Measurements from ENCODE around the gene HSFX2.
"Not testable (repeated sequence)": the region's sequence is repeated elsewhere in the genome, so short reads cannot be mapped to it uniquely, and the experiment has no call there.

HSFX2 gene

GRCh38 chrX:149563359-149563758 is 31.8 kb downstream of the HSFX2 start:
- TF ChIP-seq CTCF (IDR thresholded peaks at IDR 0.05; ENCODE audit: borderline replicate concordance, extremely low read depth, low read length, poor library complexity, severe bottlenecking) (no peak), EZH2 (IDR thresholded peaks at IDR 0.05; ENCODE audit: borderline replicate concordance, low read depth, low read length, severe bottlenecking) (no peak)
- no peak overlapping the region for H3K4me2 ChIP-seq (ENCODE audit: insufficient read depth, low read length)

GRCh38 chrX:149555251-149555650 is 39.9 kb downstream of the HSFX2 start:
- not testable (repeated sequence) for H3K4me2 ChIP-seq (ENCODE audit: insufficient read depth, low read length); H2AFZ ChIP-seq (ENCODE audit: low read depth, low read length); H3K9ac ChIP-seq (ENCODE audit: low read depth, low read length); H3K27ac ChIP-seq (ENCODE audit: low read length); H4K20me1 ChIP-seq (ENCODE audit: insufficient read depth, low read length); H3K9me3 ChIP-seq (ENCODE audit: insufficient read depth, low read length, severe bottlenecking); H3K4me3 ChIP-seq (ENCODE audit: low read depth in 1 of 2, low read length in 2 of 2); DNase-seq; H3K27me3 ChIP-seq (ENCODE audit: insufficient read depth, low read length, poor library complexity); H3K4me1 ChIP-seq (ENCODE audit: insufficient read depth, low read length); ATAC-seq (ENCODE audit: insufficient read depth, low read depth); H3K79me2 ChIP-seq (ENCODE audit: insufficient read depth, low read length); H3K36me3 ChIP-seq (ENCODE audit: insufficient read depth, low read length)

More at GRCh38 chrX:149563359-149563758, 31.8 kb downstream of the HSFX2 start:
- Histone ChIP-seq H2AFZ (ENCODE audit: low read depth, low read length) (no peak overlapping the region), H3K9ac (ENCODE audit: low read depth, low read length) (no peak overlapping the region), H3K9me3 (ENCODE audit: insufficient read depth, low read length, severe bottlenecking) (no peaks in the 10 kb centered on the region), H3K36me3 (ENCODE audit: insufficient read depth, low read length) (no peaks in the 10 kb centered on the region), H3K4me1 (ENCODE audit: insufficient read depth, low read length) (no peaks in the 10 kb centered on the region), H3K27ac (ENCODE audit: low read length) (no peak overlapping the region), H3K4me3 (ENCODE audit: low read depth in 1 of 2, low read length in 2 of 2) (no peak overlapping the region), H4K20me1 (ENCODE audit: insufficient read depth, low read length) (no peaks in the 10 kb centered on the region), H3K27me3 (ENCODE audit: insufficient read depth, low read length, poor library complexity) (no peaks in the 10 kb centered on the region), H3K79me2 (ENCODE audit: insufficient read depth, low read length) (no peaks in the 10 kb centered on the region)
- DNase-seq (no peak), ATAC-seq (ENCODE audit: insufficient read depth, low read depth) (no peak)

GRCh38 chrX:149551939-149552248 is 43.2 kb downstream of the HSFX2 start:
- not testable (repeated sequence) for H3K4me2 ChIP-seq (ENCODE audit: insufficient read depth, low read length); DNase-seq; H3K79me2 ChIP-seq (ENCODE audit: insufficient read depth, low read length); ATAC-seq (ENCODE audit: insufficient read depth, low read depth); H3K27me3 ChIP-seq (ENCODE audit: insufficient read depth, low read length, poor library complexity); H3K4me1 ChIP-seq (ENCODE audit: insufficient read depth, low read length); H3K4me3 ChIP-seq (ENCODE audit: low read depth in 1 of 2, low read length in 2 of 2); H2AFZ ChIP-seq (ENCODE audit: low read depth, low read length); H3K9ac ChIP-seq (ENCODE audit: low read depth, low read length); H3K27ac ChIP-seq (ENCODE audit: low read length); H3K36me3 ChIP-seq (ENCODE audit: insufficient read depth, low read length); H4K20me1 ChIP-seq (ENCODE audit: insufficient read depth, low read length); H3K9me3 ChIP-seq (ENCODE audit: insufficient read depth, low read length, severe bottlenecking)

DNA sequence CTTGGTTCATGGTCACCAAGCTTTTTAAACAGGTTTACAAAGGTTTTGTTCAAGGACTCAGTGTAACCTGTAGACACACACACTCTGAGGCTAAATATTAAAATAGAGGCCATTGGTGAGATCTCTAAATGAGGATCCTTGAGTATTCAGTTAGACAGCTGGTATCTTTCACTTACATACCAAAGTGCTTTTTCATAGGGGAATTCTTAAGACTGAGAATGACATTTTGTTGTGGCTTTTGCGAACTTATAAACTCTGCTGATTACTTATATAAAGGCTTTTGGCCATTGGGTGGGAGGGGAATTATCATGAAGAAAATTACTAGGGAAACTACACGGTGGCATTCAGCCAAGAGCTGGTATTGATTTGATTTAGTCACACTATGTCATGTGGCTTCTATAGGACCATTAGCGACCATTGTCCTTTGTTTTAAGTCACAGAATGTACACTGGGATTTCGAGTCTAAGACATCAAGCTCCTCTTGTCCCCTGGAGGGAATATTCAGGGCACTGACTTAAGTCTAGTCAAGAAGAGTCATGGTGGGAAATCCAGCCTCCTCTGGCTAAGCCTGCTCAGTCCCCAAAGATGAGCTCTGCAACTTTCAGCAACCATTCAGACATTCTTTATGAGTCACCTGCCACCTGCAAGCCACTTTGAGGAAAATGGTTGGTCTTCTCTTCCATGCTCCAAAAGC is 43.7 kb downstream of the HSFX2 start:
- H3K27me3 ChIP-seq (ENCODE audit: insufficient read depth, low read length, poor library complexity); H3K4me1 ChIP-seq (ENCODE audit: insufficient read depth, low read length); H3K79me2 ChIP-seq (ENCODE audit: insufficient read depth, low read length); H3K9ac ChIP-seq (ENCODE audit: low read depth, low read length); DNase-seq; ATAC-seq (ENCODE audit: insufficient read depth, low read depth); H3K4me2 ChIP-seq (ENCODE audit: insufficient read depth, low read length); H3K36me3 ChIP-seq (ENCODE audit: insufficient read depth, low read length); H4K20me1 ChIP-seq (ENCODE audit: insufficient read depth, low read length); H3K4me3 ChIP-seq (ENCODE audit: low read depth in 1 of 2, low read length in 2 of 2); H2AFZ ChIP-seq (ENCODE audit: low read depth, low read length); H3K9me3 ChIP-seq (ENCODE audit: insufficient read depth, low read length, severe bottlenecking); H3K27ac ChIP-seq (ENCODE audit: low read length): not testable (repeated sequence)

- H3K27me3 ChIP-seq (ENCODE audit: insufficient read depth, low read length, poor library complexity); H3K9me3 ChIP-seq (ENCODE audit: insufficient read depth, low read length, severe bottlenecking); H3K79me2 ChIP-seq (ENCODE audit: insufficient read depth, low read length); H3K36me3 ChIP-seq (ENCODE audit: insufficient read depth, low read length); H3K4me2 ChIP-seq (ENCODE audit: insufficient read depth, low read length); H4K20me1 ChIP-seq (ENCODE audit: insufficient read depth, low read length); H3K4me3 ChIP-seq (ENCODE audit: low read depth in 1 of 2, low read length in 2 of 2); H3K9ac ChIP-seq (ENCODE audit: low read depth, low read length); H3K4me1 ChIP-seq (ENCODE audit: insufficient read depth, low read length); H3K27ac ChIP-seq (ENCODE audit: low read length); H2AFZ ChIP-seq (ENCODE audit: low read depth, low read length); DNase-seq: not testable (repeated sequence)
- ATAC-seq (ENCODE audit: insufficient read depth, low read depth) = peak; percentile 60
Measured at GRCh38 chrX:149550454-149550853, 44.7 kb downstream of the HSFX2 start.

DNA sequence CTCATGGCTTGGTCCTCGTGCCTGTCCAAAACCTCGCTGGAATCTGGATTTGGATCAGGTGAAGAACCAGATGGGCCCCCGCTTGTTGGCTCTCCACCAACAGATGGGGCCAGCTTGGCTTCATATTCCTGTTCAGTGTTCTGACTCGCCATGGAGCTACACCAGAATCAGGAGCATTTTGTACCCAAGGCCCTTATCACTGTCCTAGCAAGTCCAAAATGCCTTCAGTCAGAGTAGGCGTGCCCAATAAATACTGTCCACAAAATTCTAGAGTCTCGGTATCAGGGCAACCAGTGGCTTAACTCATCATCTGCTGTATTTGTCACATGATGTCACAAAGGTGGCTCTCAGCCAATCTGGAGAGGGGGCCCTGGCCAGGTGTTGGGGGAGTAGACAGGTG is 45.4 kb downstream of the HSFX2 start, which contains the start of gene HSFX3:
Gene HSFX3, minus strand, starts transcription at position 224 of the 400 bp plus-strand sequence. Its CDS starts 72 bp downstream, at position 152.
- H3K4me2 ChIP-seq (ENCODE audit: insufficient read depth, low read length); H3K27ac ChIP-seq (ENCODE audit: low read length); H3K27me3 ChIP-seq (ENCODE audit: insufficient read depth, low read length, poor library complexity); H3K9ac ChIP-seq (ENCODE audit: low read depth, low read length); H3K4me1 ChIP-seq (ENCODE audit: insufficient read depth, low read length); H4K20me1 ChIP-seq (ENCODE audit: insufficient read depth, low read length); H3K4me3 ChIP-seq (ENCODE audit: low read depth in 1 of 2, low read length in 2 of 2); H3K79me2 ChIP-seq (ENCODE audit: insufficient read depth, low read length); H2AFZ ChIP-seq (ENCODE audit: low read depth, low read length); DNase-seq; H3K9me3 ChIP-seq (ENCODE audit: insufficient read depth, low read length, severe bottlenecking); H3K36me3 ChIP-seq (ENCODE audit: insufficient read depth, low read length); ATAC-seq (ENCODE audit: insufficient read depth, low read depth): not testable (repeated sequence)

DNA sequence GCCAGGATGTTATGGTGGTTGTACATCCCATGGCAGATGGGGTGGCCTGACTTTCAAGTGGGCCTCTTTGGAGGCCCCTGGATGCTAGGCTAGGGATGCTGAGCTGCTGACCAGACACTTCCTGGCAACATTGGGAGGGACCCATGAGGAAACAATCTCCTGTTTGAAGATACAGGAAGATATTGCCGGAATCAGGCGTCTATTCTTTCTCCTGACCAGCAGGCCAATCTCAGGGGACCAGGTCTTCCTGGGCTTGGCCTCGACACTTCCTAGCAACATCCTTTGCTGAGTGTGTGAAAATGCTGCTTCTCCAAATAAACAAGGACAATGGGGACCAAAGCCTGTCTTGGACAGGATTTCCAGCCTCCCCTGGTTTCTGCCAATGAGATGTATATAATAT is 47.3 kb downstream of the HSFX2 start:
- not testable (repeated sequence) for H3K9me3 ChIP-seq (ENCODE audit: insufficient read depth, low read length, severe bottlenecking); H2AFZ ChIP-seq (ENCODE audit: low read depth, low read length); H3K4me3 ChIP-seq (ENCODE audit: low read depth in 1 of 2, low read length in 2 of 2); H3K36me3 ChIP-seq (ENCODE audit: insufficient read depth, low read length); H3K27me3 ChIP-seq (ENCODE audit: insufficient read depth, low read length, poor library complexity); H4K20me1 ChIP-seq (ENCODE audit: insufficient read depth, low read length); H3K4me2 ChIP-seq (ENCODE audit: insufficient read depth, low read length); H3K9ac ChIP-seq (ENCODE audit: low read depth, low read length); ATAC-seq (ENCODE audit: insufficient read depth, low read depth); H3K79me2 ChIP-seq (ENCODE audit: insufficient read depth, low read length); H3K4me1 ChIP-seq (ENCODE audit: insufficient read depth, low read length); DNase-seq; H3K27ac ChIP-seq (ENCODE audit: low read length)
